Tibial nerve (tissue), 4 donors: ENCODE results near the gene ADAMTS12. TPM values are rescaled to one million over a fixed set of nuclear protein-coding genes. Genes with fewer than 3 reads are reported as not detected.

Source experiments
- DNase-seq, 2 donors: peaks; one replicate each; pipeline ENCODE4 v3.0.0-alpha.2; 2019; ENCODE audit warnings: low spot score in 2 of 2
- H3K27ac ChIP-seq, 4 donors: fragments of 200-600 bp; sonication (generic) in 3 of 4; one replicate each; pipeline ENCODE4 v1.5.1; 2017 to 2019; ENCODE audit warnings: mild to moderate bottlenecking in 1 of 4
- H3K27me3 ChIP-seq, 2 donors: fragments of 200-600 bp; sonication (generic) in 1 of 2; one replicate each; pipeline versions ENCODE4 v1.5.1 to v1.6.0; 2017 to 2019
- H3K36me3 ChIP-seq, 3 donors: fragments of 200-600 bp; sonication (generic); one replicate each; pipeline ENCODE4 v1.5.1; 2018 to 2019
- H3K4me1 ChIP-seq, 4 donors: fragments of 200-600 bp; sonication (generic) in 3 of 4; one replicate each; pipeline ENCODE4 v1.5.1; 2017 to 2019
- H3K4me3 ChIP-seq, 4 donors: fragments of 200-600 bp; sonication (generic) in 3 of 4; one replicate each; pipeline ENCODE4 v1.5.1; 2017 to 2019; ENCODE audit warnings: mild to moderate bottlenecking in 1 of 4, moderate library complexity in 1 of 4
- H3K9me3 ChIP-seq, 4 donors: fragments of 200-600 bp; sonication (generic) in 3 of 4; one replicate each; pipeline ENCODE4 v1.5.1; 2017 to 2019
- CTCF ChIP-seq, 5 experiments: fragments of 200-600 bp in 3 of 5; fragments of 450-650 bp in 2 of 5; sonication (generic) in 3 of 5; IDR thresholded peaks; one replicate each; pipeline ENCODE4 v1.5.1; 2016 to 2019; ENCODE audit warnings: antibody characterized with exemption in 5 of 5, mild to moderate bottlenecking in 3 of 5, moderate library complexity in 2 of 5
- EP300 ChIP-seq, 2 donors: sonication (generic); formaldehyde crosslinking; IDR thresholded peaks; one replicate each; pipeline ENCODE4 v1.6.1; 2017; ENCODE audit warnings: antibody characterized with exemption in 2 of 2, mild to moderate bottlenecking in 1 of 2
- POLR2A ChIP-seq, 2 donors: fragments of 450-650 bp; IDR thresholded peaks; one replicate each; pipeline ENCODE4 v1.6.1; 2017; ENCODE audit warnings: antibody characterized with exemption in 2 of 2, mild to moderate bottlenecking in 2 of 2, moderate library complexity in 2 of 2
- WGBS, 2 donors: methylation state at CpG; one replicate each; pipeline ENCODE4 v1.1.5; 2018; 5-methylcytosine and 5-hydroxymethylcytosine counted together
- total RNA-seq, 4 donors: library from RNA; depleted of rRNA; stranded (reverse); fragments of >200 nt; gene quantifications; one replicate each; pipeline ENCODE4 v1.1.0, GENCODE V29; 2016

ADAMTS12 gene
- total RNA-seq, 4 donors from 2014 or later: 7.1 to 10.4 (median 9.7) TPM

GRCh38 chr5:33934176-33934575 is 42.4 kb upstream of the ADAMTS12 start:
- no peak overlapping the region for H3K4me3 ChIP-seq
- 89 to 95% methylated on average over 1 of the region's 1 CpG for WGBS, 2 donors
- peaks cover 0 to 41% of the 10 kb centered on the region in 2 donors for H3K27me3 ChIP-seq
- H3K9me3 ChIP-seq: no peaks in the 10 kb centered on the region
- H3K4me1 ChIP-seq: peaks cover 0 to 20% (median 4%) of the 10 kb centered on the region in 4 donors
- no peaks in the 10 kb centered on the region for H3K36me3 ChIP-seq
- TF ChIP-seq EP300 (IDR thresholded peaks at IDR 0.05): no peak
- no peak for TF ChIP-seq POLR2A (IDR thresholded peaks at IDR 0.05)
- TF ChIP-seq CTCF (IDR thresholded peaks at IDR 0.05): no peak
- no peak for DNase-seq
- H3K27ac ChIP-seq: no peak overlapping the region

- WGBS, 2 donors: 84 to 96% methylated on average over 3 of the region's 3 CpGs
- Histone ChIP-seq H3K4me3 (no peak overlapping the region), H3K27ac (no peak overlapping the region), H3K36me3 (no peaks in the 10 kb centered on the region), H3K27me3 (peaks cover 0 to 37% of the 10 kb centered on the region in 2 donors), H3K9me3 (no peaks in the 10 kb centered on the region), H3K4me1 (peaks cover 0 to 20% (median 4%) of the 10 kb centered on the region in 4 donors)
- no peak for DNase-seq
- TF ChIP-seq EP300 (IDR thresholded peaks at IDR 0.05): no peak
Measured at GRCh38 chr5:33933723-33934169, 42.0 kb upstream of the ADAMTS12 start.

- DNase-seq: no peak
- no peak overlapping the region for H3K4me3 ChIP-seq
- H3K36me3 ChIP-seq: no peaks in the 10 kb centered on the region
- 74 to 77% methylated on average over 5 of the region's 5 CpGs for WGBS, 2 donors
- no peak for TF ChIP-seq EP300 (IDR thresholded peaks at IDR 0.05)
- no peak for TF ChIP-seq POLR2A (IDR thresholded peaks at IDR 0.05)
- no peak for TF ChIP-seq CTCF (IDR thresholded peaks at IDR 0.05)
- peaks cover 0 to 11% of the 10 kb centered on the region in 2 donors for H3K27me3 ChIP-seq
- no peaks in the 10 kb centered on the region for H3K9me3 ChIP-seq
- H3K4me1 ChIP-seq: peaks cover 0 to 6% (median under 1%) of the 10 kb centered on the region in 4 donors
- no peak overlapping the region for H3K27ac ChIP-seq
Measured at GRCh38 chr5:33931136-33931535, 39.3 kb upstream of the ADAMTS12 start.

GRCh38 chr5:33929925-33930690 is 38.3 kb upstream of the ADAMTS12 start:
- Histone ChIP-seq H3K4me3 (no peak overlapping the region), H3K27ac (no peak overlapping the region), H3K4me1 (no peaks in the 10 kb centered on the region), H3K36me3 (no peaks in the 10 kb centered on the region), H3K9me3 (no peaks in the 10 kb centered on the region), H3K27me3 (peaks cover 0 to 2% of the 10 kb centered on the region in 2 donors)
- DNase-seq: no peak
- no peak for TF ChIP-seq CTCF (IDR thresholded peaks at IDR 0.05)
- no peak for TF ChIP-seq POLR2A (IDR thresholded peaks at IDR 0.05)
- no peak for TF ChIP-seq EP300 (IDR thresholded peaks at IDR 0.05)
- 86 to 90% methylated on average over 6 of the region's 6 CpGs for WGBS, 2 donors

GRCh38 chr5:33928283-33928682 is 36.5 kb upstream of the ADAMTS12 start:
- no peak for DNase-seq
- Histone ChIP-seq H3K4me3 (no peak overlapping the region), H3K4me1 (no peaks in the 10 kb centered on the region), H3K9me3 (no peaks in the 10 kb centered on the region), H3K27me3 (no peaks in the 10 kb centered on the region), H3K36me3 (no peaks in the 10 kb centered on the region), H3K27ac (no peak overlapping the region)
- WGBS, 2 donors: 80 to 81% methylated on average over 2 of the region's 2 CpGs
- TF ChIP-seq EP300 (IDR thresholded peaks at IDR 0.05) (no peak), CTCF (IDR thresholded peaks at IDR 0.05) (no peak), POLR2A (IDR thresholded peaks at IDR 0.05) (no peak)
